GM23338 (cell line): ENCODE measurements around the gene GNAT3.

Experiments
- CREB1 ChIP-seq: fragments of 250-450 bp; sonication (Bioruptor Pico); IDR thresholded peaks from 2 replicates; pipeline ENCODE4 v1.5.0; 2020; ENCODE audit warnings: low read depth, mild to moderate bottlenecking, moderate library complexity
- CTCF ChIP-seq, 2 experiments: fragments of 200-600 bp in 1 of 2; sonication (generic) in 1 of 2; conservative IDR thresholded peaks; 2 replicates each; pipeline versions ENCODE4 v1.5.1 to v1.6.1; 2016 to 2017; ENCODE audit warnings: antibody characterized with exemption in 2 of 2, low read depth in 2 of 2, mild to moderate bottlenecking in 2 of 2, moderate library complexity in 1 of 2
- EZH2 ChIP-seq: fragments of 200-600 bp; sonication (generic); IDR thresholded peaks from one replicate; pipeline ENCODE4 v1.8.0; 2017; ENCODE audit warnings: antibody characterized with exemption, mild to moderate bottlenecking, low read depth; ENCODE audit not compliant: unreplicated experiment
- EZH2phosphoT487 ChIP-seq: fragments of 200-600 bp; sonication (generic); IDR thresholded peaks from one replicate; pipeline ENCODE4 v1.8.1; 2018; ENCODE audit warnings: antibody characterized with exemption; ENCODE audit not compliant: unreplicated experiment
- JUNB ChIP-seq: IDR thresholded peaks from one replicate; pipeline ENCODE4 v1.6.1; 2016; ENCODE audit warnings: antibody characterized with exemption; ENCODE audit not compliant: unreplicated experiment
- NANOG ChIP-seq: IDR thresholded peaks from 2 replicates; pipeline ENCODE4 v1.6.1; 2016; ENCODE audit warnings: antibody characterized with exemption, borderline replicate concordance
- POLR2AphosphoS5 ChIP-seq: IDR thresholded peaks from 2 replicates; pipeline ENCODE4 v1.6.1; 2016; ENCODE audit warnings: antibody characterized with exemption, low read depth
- REST ChIP-seq: IDR thresholded peaks from one replicate; pipeline ENCODE4 v1.6.1; 2018; ENCODE audit warnings: antibody characterized with exemption; ENCODE audit not compliant: unreplicated experiment
- ZNF114 ChIP-seq: fragments of 250-450 bp; sonication (Bioruptor Pico); IDR thresholded peaks from 2 replicates; pipeline ENCODE4 v1.5.0; 2020; ENCODE audit warnings: mild to moderate bottlenecking, moderate library complexity

GRCh38 chr7:80414331-80414730 is 97.5 kb downstream of the GNAT3 start:
- TF ChIP-seq CREB1 (CRISPR knock-in tag) (no peak), CTCF (conservative IDR thresholded peaks at IDR 0.05; ENCODE audit: low read depth in 2 of 2) (no peak), JUNB (no peak), EZH2 (no peak), EZH2phosphoT487 (no peak), ZNF114 (CRISPR knock-in tag) (no peak), REST (no peak), POLR2AphosphoS5 (no peak), NANOG (no peak)
